Tibial artery (tissue), 4 donors: ENCODE measurements around the gene TDRD6.
A peak's percentile ranks its signal among the peaks of the same experiment; 100 is the strongest.
"Not testable (repeated sequence)": the region's sequence is repeated elsewhere in the genome, so short reads cannot be mapped to it uniquely, and the experiment has no call there.

Source experiments
- DNase-seq, 2 donors: peaks; one replicate each; pipeline ENCODE4 v3.0.0-alpha.2; 2019
- H3K27ac ChIP-seq, 2 donors: fragments of 200-600 bp; sonication (generic) in 1 of 2; 1 replicate in 1 of 2; 2 replicates in 1 of 2; pipeline ENCODE4 v1.5.1; 2018 to 2019; ENCODE audit warnings: mild to moderate bottlenecking in 1 of 2
- H3K27me3 ChIP-seq, 2 donors: fragments of 200-600 bp; sonication (generic) in 1 of 2; one replicate each; pipeline versions ENCODE4 v1.5.1 to v1.6.0; 2016 to 2019
- H3K36me3 ChIP-seq, 3 donors: fragments of 200-600 bp; sonication (generic) in 2 of 3; one replicate each; pipeline ENCODE4 v1.5.1; 2016 to 2019; ENCODE audit warnings: mild to moderate bottlenecking in 2 of 3
- H3K4me1 ChIP-seq, 4 donors: fragments of 200-600 bp; sonication (generic) in 2 of 4; 1 replicate in 3 of 4; 2 replicates in 1 of 4; pipeline ENCODE4 v1.5.1; 2016 to 2019
- H3K4me3 ChIP-seq, 2 donors: fragments of 200-600 bp; sonication (generic) in 1 of 2; 1 replicate in 1 of 2; 2 replicates in 1 of 2; pipeline ENCODE4 v1.5.1; 2018 to 2019; ENCODE audit warnings: mild to moderate bottlenecking in 2 of 2
- H3K9me3 ChIP-seq, 3 donors: fragments of 200-600 bp; sonication (generic) in 1 of 3; one replicate each; pipeline ENCODE4 v1.5.1; 2016 to 2019
- intact Hi-C: fragments of 100-400 bp; cut with DNase I; formaldehyde crosslinking; loops from one replicate; pipeline ENCODE4 v1.15.0; 2023; ENCODE audit warnings: low total_unique reads
- TF ChIP-seq, protein P1 (sequence below), 2 experiments: fragments of 200-600 bp in 1 of 2; fragments of 450-650 bp in 1 of 2; IDR thresholded peaks; one replicate each; pipeline ENCODE4 v1.5.1; 2017 to 2019; ENCODE audit warnings: antibody characterized with exemption in 2 of 2, mild to moderate bottlenecking in 1 of 2, moderate library complexity in 1 of 2

Gene TDRD6

GRCh38 chr6:46645265-46645664 lies 42.4 kb upstream of the TDRD6 start:
- no peaks in the 10 kb centered on the region for H3K4me1 ChIP-seq
- no peaks in the 10 kb centered on the region for H3K9me3 ChIP-seq
- TF ChIP-seq, protein P1, sequence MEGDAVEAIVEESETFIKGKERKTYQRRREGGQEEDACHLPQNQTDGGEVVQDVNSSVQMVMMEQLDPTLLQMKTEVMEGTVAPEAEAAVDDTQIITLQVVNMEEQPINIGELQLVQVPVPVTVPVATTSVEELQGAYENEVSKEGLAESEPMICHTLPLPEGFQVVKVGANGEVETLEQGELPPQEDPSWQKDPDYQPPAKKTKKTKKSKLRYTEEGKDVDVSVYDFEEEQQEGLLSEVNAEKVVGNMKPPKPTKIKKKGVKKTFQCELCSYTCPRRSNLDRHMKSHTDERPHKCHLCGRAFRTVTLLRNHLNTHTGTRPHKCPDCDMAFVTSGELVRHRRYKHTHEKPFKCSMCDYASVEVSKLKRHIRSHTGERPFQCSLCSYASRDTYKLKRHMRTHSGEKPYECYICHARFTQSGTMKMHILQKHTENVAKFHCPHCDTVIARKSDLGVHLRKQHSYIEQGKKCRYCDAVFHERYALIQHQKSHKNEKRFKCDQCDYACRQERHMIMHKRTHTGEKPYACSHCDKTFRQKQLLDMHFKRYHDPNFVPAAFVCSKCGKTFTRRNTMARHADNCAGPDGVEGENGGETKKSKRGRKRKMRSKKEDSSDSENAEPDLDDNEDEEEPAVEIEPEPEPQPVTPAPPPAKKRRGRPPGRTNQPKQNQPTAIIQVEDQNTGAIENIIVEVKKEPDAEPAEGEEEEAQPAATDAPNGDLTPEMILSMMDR (IDR thresholded peaks at IDR 0.05), result no peak
- H3K27ac ChIP-seq, result no peak overlapping the region
- no peaks in the 10 kb centered on the region for H3K27me3 ChIP-seq
- H3K4me3 ChIP-seq, result no peak overlapping the region
- intact Hi-C loops, result no loop called here
- no peaks in the 10 kb centered on the region for H3K36me3 ChIP-seq
- no peak for DNase-seq

DNA sequence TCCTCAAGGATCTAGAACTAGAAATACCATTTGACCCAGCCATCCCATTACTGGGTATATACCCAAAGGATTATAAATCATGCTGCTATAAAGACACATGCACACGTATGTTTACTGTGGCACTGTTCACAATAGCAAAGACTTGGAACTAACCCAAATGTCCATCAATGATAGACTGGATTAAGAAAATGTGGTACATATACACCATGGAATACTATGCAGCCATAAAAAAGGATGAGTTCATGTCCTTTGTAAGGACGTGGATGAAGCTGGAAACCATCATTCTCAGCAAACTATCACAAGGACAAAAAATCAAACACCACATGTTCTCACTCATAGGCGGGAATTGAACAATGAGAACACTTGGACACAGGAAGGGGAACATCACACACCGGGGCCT lies 39.6 kb upstream of the TDRD6 start:
- not testable (repeated sequence) for H3K4me1 ChIP-seq

DNA sequence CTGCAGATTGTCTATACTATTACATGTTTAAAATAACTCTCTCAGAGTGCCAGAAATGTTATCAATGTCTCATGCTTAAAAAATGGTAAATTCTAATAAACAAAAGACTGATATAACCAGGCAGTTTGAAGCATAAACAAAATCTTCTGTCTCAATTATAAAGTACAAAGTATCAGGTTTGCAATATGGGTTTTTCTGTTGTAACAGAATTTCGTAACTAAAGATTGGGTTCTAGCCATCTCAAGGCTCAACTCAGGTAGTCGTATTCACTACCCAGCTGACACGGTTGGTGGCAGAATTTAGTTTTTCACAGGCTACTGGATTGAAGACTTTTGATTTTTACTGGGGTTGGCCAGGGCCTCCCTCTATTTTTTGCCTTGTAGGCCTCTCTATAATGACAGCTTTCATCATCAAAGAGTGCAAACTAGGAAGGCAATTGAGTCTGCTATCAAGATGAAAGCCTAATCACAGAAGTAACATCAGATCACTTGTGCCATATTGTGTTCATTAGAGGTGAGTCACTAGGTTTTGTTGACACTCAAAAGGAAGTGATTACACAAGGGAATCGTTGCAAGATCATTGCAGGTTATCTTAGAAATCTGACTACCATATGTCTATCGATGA lies 38.7 kb upstream of the TDRD6 start:
- Histone ChIP-seq H3K27ac (no peak overlapping the region), H3K4me1 (peaks cover 0 to 11% (median 5%) of the 10 kb centered on the region in 4 donors), H3K4me3 (no peak overlapping the region), H3K36me3 (no peaks in the 10 kb centered on the region), H3K9me3 (no peaks in the 10 kb centered on the region), H3K27me3 (no peaks in the 10 kb centered on the region)
- TF ChIP-seq, protein P1 (IDR thresholded peaks at IDR 0.05), result no peak
- intact Hi-C loops, result no loop called here
- DNase-seq, result no peak

More for the DNA sequence above, 39.6 kb upstream of the TDRD6 start:
- H3K4me3 ChIP-seq, H3K9me3 ChIP-seq, H3K27ac ChIP-seq, intact Hi-C loops, DNase-seq, H3K36me3 ChIP-seq, H3K27me3 ChIP-seq: not testable (repeated sequence)

DNA sequence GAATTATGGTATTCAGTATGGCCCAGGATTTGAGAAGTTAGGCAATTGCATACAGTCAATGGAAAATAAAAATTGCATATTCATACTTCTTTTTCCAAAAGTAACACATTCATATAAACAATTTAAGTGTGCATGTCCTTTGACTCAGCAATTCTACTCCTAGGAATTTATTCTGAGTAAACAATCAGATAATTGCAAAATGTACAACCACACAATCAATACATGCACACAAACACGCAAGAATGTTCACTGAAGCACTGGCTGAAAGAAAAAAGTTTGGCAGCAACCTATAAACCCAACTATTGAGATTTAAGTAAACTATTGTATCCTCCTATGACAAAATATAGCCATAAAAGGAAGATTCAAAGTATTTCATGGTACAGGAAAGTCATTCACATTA lies 36.7 kb upstream of the TDRD6 start:
- Histone ChIP-seq H3K36me3 (no peaks in the 10 kb centered on the region), H3K4me1 (peaks cover 0 to 17% (median 11%) of the 10 kb centered on the region in 4 donors), H3K4me3 (no peak overlapping the region), H3K9me3 (no peaks in the 10 kb centered on the region), H3K27me3 (no peaks in the 10 kb centered on the region), H3K27ac (no peak overlapping the region)
- DNase-seq, result no peak
- TF ChIP-seq, protein P1 (IDR thresholded peaks at IDR 0.05), result no peak
- intact Hi-C loops, result no loop called here

- TF ChIP-seq, protein P1 (IDR thresholded peaks at IDR 0.05), result no peak
- H3K27ac ChIP-seq, result peak overlapping the region in 1 of 2 donors; percentile 88
- no peak for DNase-seq
- H3K36me3 ChIP-seq, result peaks cover 0 to 1% (median 0%) of the 10 kb centered on the region in 3 donors
- peak overlapping the region; percentile 73 to 87 for H3K4me3 ChIP-seq
- intact Hi-C loops, result no loop called here
- H3K4me1 ChIP-seq, result peaks cover 0 to 17% (median 11%) of the 10 kb centered on the region in 4 donors
- H3K27me3 ChIP-seq, result no peaks in the 10 kb centered on the region
- no peaks in the 10 kb centered on the region for H3K9me3 ChIP-seq
Measured at GRCh38 chr6:46651816-46652215, 35.9 kb upstream of the TDRD6 start.

- H3K4me3 ChIP-seq, result peak overlapping the region; percentile 73 to 87
- peak overlapping the region; percentile 88 to 93 for H3K27ac ChIP-seq
- H3K36me3 ChIP-seq, result peaks cover 0 to 3% (median 0%) of the 10 kb centered on the region in 3 donors
- intact Hi-C loops, result no loop called here
- no peak for DNase-seq
- TF ChIP-seq, protein P1 (IDR thresholded peaks at IDR 0.05), result no peak
- no peaks in the 10 kb centered on the region for H3K27me3 ChIP-seq
- no peaks in the 10 kb centered on the region for H3K9me3 ChIP-seq
- peaks cover 0 to 17% (median 11%) of the 10 kb centered on the region in 4 donors for H3K4me1 ChIP-seq
Measured at GRCh38 chr6:46652232-46652602, 35.5 kb upstream of the TDRD6 start.
